CD14-positive monocyte (primary cell): ENCODE data around the gene TLK1. TPM values are rescaled to one million over a fixed set of nuclear protein-coding genes. Genes with fewer than 3 reads are reported as not detected.

ENCODE experiments used
- DNase-seq, 3 donors: peaks; one replicate each; pipeline ENCODE4 v3.0.0-alpha.2; 2011 to 2022
- H2AFZ ChIP-seq: 2 replicates; pipeline ENCODE4 v1.6.0; 2012; ENCODE audit warnings: mild to moderate bottlenecking, low read depth, low read length, inconsistent platforms; ENCODE audit not compliant: insufficient read depth, poor library complexity, severe bottlenecking
- H3K27ac ChIP-seq, 2 donors: 1 replicate in 1 of 2; 2 replicates in 1 of 2; pipeline ENCODE4 v1.5.1; 2012 to 2013; ENCODE audit warnings: low read length in 2 of 2, control low read depth in 1 of 2, inconsistent platforms in 1 of 2, low read depth in 1 of 2, mild to moderate bottlenecking in 1 of 2
- H3K27me3 ChIP-seq, 2 donors: one replicate each; pipeline versions ENCODE4 v1.6.0 to v1.6.1; 2011 to 2013; ENCODE audit warnings: low read length in 2 of 2; ENCODE audit not compliant: control insufficient read depth in 2 of 2, insufficient read depth in 2 of 2
- H3K36me3 ChIP-seq, 2 donors: replicated peaks in 1 of 2; 1 replicate in 1 of 2; 2 replicates in 1 of 2; pipeline versions ENCODE4 v1.5.1 to v1.6.1; 2012 to 2013; ENCODE audit warnings: low read length in 2 of 2, control low read depth in 1 of 2, inconsistent platforms in 1 of 2, mild to moderate bottlenecking in 1 of 2; ENCODE audit not compliant: insufficient read depth in 2 of 2, control insufficient read depth in 1 of 2
- H3K4me1 ChIP-seq, 2 donors: 1 replicate in 1 of 2; 2 replicates in 1 of 2; pipeline versions ENCODE4 v1.5.1 to v1.6.1; 2012 to 2013; ENCODE audit warnings: low read length in 2 of 2, control low read depth in 1 of 2, inconsistent platforms in 1 of 2, mild to moderate bottlenecking in 1 of 2, moderate library complexity in 1 of 2; ENCODE audit not compliant: insufficient read depth in 2 of 2, control insufficient read depth in 1 of 2
- H3K4me2 ChIP-seq: replicated peaks from 2 replicates; pipeline ENCODE3; 2012; ENCODE audit warnings: low read length, moderate library complexity, mild to moderate bottlenecking; ENCODE audit not compliant: poor library complexity, severe bottlenecking; ENCODE audit errors: extremely low read depth
- H3K4me3 ChIP-seq, 3 experiments: fragments of 200-600 bp in 1 of 3; sonication (generic) in 1 of 3; replicated peaks in 1 of 3; 1 replicate in 2 of 3; 2 replicates in 1 of 3; pipeline ENCODE4 v1.5.1; 2011 to 2013; ENCODE audit warnings: low read length in 3 of 3, mild to moderate bottlenecking in 3 of 3, control low read depth in 2 of 3, low read depth in 2 of 3, inconsistent platforms in 1 of 3, moderate library complexity in 1 of 3
- H3K79me2 ChIP-seq: 2 replicates; pipeline ENCODE4 v1.6.0; 2012; ENCODE audit warnings: mild to moderate bottlenecking, control low read depth, inconsistent platforms, low read length, moderate library complexity; ENCODE audit not compliant: insufficient read depth
- H3K9ac ChIP-seq: 2 replicates; pipeline ENCODE4 v1.6.0; 2017; ENCODE audit warnings: low read length, mild to moderate bottlenecking; ENCODE audit not compliant: insufficient read depth, poor library complexity, severe bottlenecking
- H3K9me3 ChIP-seq, 2 donors: replicated peaks in 1 of 2; 1 replicate in 1 of 2; 2 replicates in 1 of 2; pipeline versions ENCODE4 v1.5.1 to v1.6.1; 2012 to 2013; ENCODE audit warnings: low read length in 2 of 2, control low read depth in 1 of 2; ENCODE audit not compliant: control insufficient read depth in 1 of 2, insufficient read depth in 1 of 2
- H4K20me1 ChIP-seq: 2 replicates; pipeline ENCODE4 v1.6.0; 2012; ENCODE audit warnings: mild to moderate bottlenecking, low read length, control low read depth, moderate library complexity; ENCODE audit not compliant: insufficient read depth
- H3K27ac Mint-ChIP-seq, 7 donors: one replicate each; pipeline ENCODE4 v1.8.0; 2020; ENCODE audit warnings: mild to moderate bottlenecking in 7 of 7, mixed read lengths in 7 of 7, moderate library complexity in 6 of 7, inconsistent platforms in 2 of 7
- H3K27me3 Mint-ChIP-seq, 3 donors: one replicate each; pipeline ENCODE4 v1.8.0; 2021 to 2022; ENCODE audit warnings: low read depth in 3 of 3, mild to moderate bottlenecking in 3 of 3, mixed read lengths in 3 of 3, moderate library complexity in 3 of 3, inconsistent platforms in 1 of 3
- H3K36me3 Mint-ChIP-seq, 2 donors: one replicate each; pipeline ENCODE4 v1.8.0; 2020; ENCODE audit warnings: mixed read lengths in 2 of 2, inconsistent platforms in 1 of 2, mild to moderate bottlenecking in 1 of 2
- H3K4me1 Mint-ChIP-seq: one replicate; pipeline ENCODE4 v1.8.0; 2020; ENCODE audit warnings: mild to moderate bottlenecking, mixed read lengths
- H3K4me3 Mint-ChIP-seq, 2 donors: one replicate each; pipeline ENCODE4 v1.8.0; 2020; ENCODE audit warnings: mild to moderate bottlenecking in 2 of 2, mixed read lengths in 2 of 2, moderate library complexity in 1 of 2
- H3K9me3 Mint-ChIP-seq, 7 donors: one replicate each; pipeline ENCODE4 v1.8.0; 2020 to 2022; ENCODE audit warnings: mixed read lengths in 7 of 7, mild to moderate bottlenecking in 6 of 7, moderate library complexity in 6 of 7, inconsistent platforms in 2 of 7
- WGBS: methylation state at CpG from one replicate; pipeline ENCODE4 v1.1.5; 2013; ENCODE audit warnings: missing lambda C conversion rate; ENCODE audit not compliant: insufficient coverage; 5-methylcytosine and 5-hydroxymethylcytosine counted together
- intact Hi-C, 2 donors: fragments of 100-400 bp; cut with micrococcal nuclease; formaldehyde crosslinking; loops; one replicate each; pipeline versions ENCODE4 v1.15.0 to v1.15.1; 2023
- polyA plus RNA-seq, 3 donors: library from polyadenylated mRNA; depleted of rRNA in 1 of 3; unstranded in 2 of 3; stranded (reverse) in 1 of 3; fragments of 300-500 nt in 2 of 3; fragments of >200 nt in 1 of 3; fragmentation: Illumina TruSeq in 2 of 3; gene quantifications; 1 replicate in 2 of 3; 2 replicates in 1 of 3; pipeline ENCODE4 v1.2.3, GENCODE V29; 2012 to 2021
- TF ChIP-seq, protein P1 (sequence below): fragments of 200-600 bp; IDR thresholded peaks from one replicate; pipeline ENCODE4 v1.8.0; 2022; ENCODE audit warnings: antibody characterized with exemption, mild to moderate bottlenecking

TLK1 gene
- polyA plus RNA-seq, 3 donors, result 6.3 to 20.0 (median 8.6) TPM

DNA sequence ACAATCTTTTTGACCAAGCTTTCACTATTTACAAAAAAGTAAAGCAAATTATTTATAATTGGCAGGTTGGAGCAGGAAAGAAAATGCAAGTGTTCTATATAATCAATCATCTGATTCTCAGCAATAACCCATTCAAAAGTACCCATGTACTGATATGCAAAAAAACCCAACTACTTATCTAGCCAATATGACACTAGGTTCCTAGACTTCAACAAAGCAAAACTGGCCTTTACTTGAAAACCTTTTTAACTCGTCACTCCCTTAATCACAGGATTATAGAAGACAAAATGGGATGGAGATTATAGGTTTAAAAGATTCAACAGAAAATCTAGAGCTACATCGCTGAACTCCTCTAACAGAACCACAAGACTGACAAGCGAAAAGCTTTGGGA is 3.6 kb downstream of the TLK1 start:
- H3K4me2 ChIP-seq, result no peak overlapping the region
- H3K79me2 ChIP-seq, result peaks cover 93% of the 10 kb centered on the region
- Mint-ChIP-seq H3K9me3 (no peaks in the 10 kb centered on the region), H3K4me1 (peaks cover 56% of the 10 kb centered on the region), H3K27me3 (peaks cover 0 to 3% (median 0%) of the 10 kb centered on the region in 3 donors), H3K27ac (no peak overlapping the region), H3K4me3 (no peak overlapping the region), H3K36me3 (peaks cover 0 to 1% of the 10 kb centered on the region in 2 donors)
- no peaks in the 10 kb centered on the region for H3K36me3 ChIP-seq
- intact Hi-C loops, result no loop called here
- DNase-seq, result no peak
- peaks cover 73% of the 10 kb centered on the region for H4K20me1 ChIP-seq
- WGBS, result no CpG with 5 or more reads among the region's 3 CpGs
- H3K4me1 ChIP-seq, result peaks cover 22 to 37% of the 10 kb centered on the region in 2 donors
- H3K27ac ChIP-seq, result no peak overlapping the region
- no peak overlapping the region for H3K4me3 ChIP-seq
- TF ChIP-seq, protein P1, sequence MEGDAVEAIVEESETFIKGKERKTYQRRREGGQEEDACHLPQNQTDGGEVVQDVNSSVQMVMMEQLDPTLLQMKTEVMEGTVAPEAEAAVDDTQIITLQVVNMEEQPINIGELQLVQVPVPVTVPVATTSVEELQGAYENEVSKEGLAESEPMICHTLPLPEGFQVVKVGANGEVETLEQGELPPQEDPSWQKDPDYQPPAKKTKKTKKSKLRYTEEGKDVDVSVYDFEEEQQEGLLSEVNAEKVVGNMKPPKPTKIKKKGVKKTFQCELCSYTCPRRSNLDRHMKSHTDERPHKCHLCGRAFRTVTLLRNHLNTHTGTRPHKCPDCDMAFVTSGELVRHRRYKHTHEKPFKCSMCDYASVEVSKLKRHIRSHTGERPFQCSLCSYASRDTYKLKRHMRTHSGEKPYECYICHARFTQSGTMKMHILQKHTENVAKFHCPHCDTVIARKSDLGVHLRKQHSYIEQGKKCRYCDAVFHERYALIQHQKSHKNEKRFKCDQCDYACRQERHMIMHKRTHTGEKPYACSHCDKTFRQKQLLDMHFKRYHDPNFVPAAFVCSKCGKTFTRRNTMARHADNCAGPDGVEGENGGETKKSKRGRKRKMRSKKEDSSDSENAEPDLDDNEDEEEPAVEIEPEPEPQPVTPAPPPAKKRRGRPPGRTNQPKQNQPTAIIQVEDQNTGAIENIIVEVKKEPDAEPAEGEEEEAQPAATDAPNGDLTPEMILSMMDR, result no peak
- no peaks in the 10 kb centered on the region for H3K9me3 ChIP-seq
- H3K27me3 ChIP-seq, result no peaks in the 10 kb centered on the region
- no peak overlapping the region for H2AFZ ChIP-seq
- H3K9ac ChIP-seq, result no peak overlapping the region

DNA sequence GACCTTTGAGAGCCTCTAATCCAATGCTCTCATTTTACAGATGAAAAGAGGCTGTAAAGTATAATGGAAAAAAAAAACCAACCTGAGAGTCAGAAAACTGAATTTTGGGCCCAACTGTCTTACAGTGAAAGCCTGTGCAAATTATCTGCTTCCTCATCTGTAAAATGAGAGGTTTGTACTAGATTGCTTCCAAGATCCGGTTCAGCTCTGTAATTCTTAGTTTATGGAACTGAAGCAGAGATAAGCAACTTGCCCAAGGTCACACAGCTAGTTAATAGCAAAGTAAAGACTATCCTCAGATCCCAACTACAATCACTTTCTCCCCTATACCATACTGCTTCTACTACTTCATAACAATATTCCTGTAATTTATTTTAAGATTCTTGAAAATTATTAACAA is 6.3 kb downstream of the TLK1 start:
- Mint-ChIP-seq H3K4me3 (no peak overlapping the region), H3K27ac (peak overlapping the region in 4 of 7 donors; percentile 19 to 60 (median 30)), H3K9me3 (no peaks in the 10 kb centered on the region), H3K4me1 (peaks cover 56% of the 10 kb centered on the region), H3K27me3 (no peaks in the 10 kb centered on the region), H3K36me3 (peaks cover 0 to 1% of the 10 kb centered on the region in 2 donors)
- Histone ChIP-seq H3K9me3 (no peaks in the 10 kb centered on the region), H3K36me3 (no peaks in the 10 kb centered on the region), H2AFZ (no peak overlapping the region), H3K9ac (no peak overlapping the region), H3K27me3 (no peaks in the 10 kb centered on the region), H3K27ac (peak overlapping the region in 1 of 2 donors; percentile 56), H3K4me1 (peaks cover 15 to 24% of the 10 kb centered on the region in 2 donors), H3K4me3 (no peak overlapping the region), H3K79me2 (peaks cover 100% of the 10 kb centered on the region), H3K4me2 (no peak overlapping the region), H4K20me1 (peaks cover 97% of the 10 kb centered on the region)
- DNase-seq, result peak in 1 of 3 donors; percentile 15
- intact Hi-C loops, result no loop called here
- WGBS, result no CpG with 5 or more reads among the region's 1 CpG
- TF ChIP-seq, protein P1, result no peak
